ENCODE results near the gene CDKAL1. TPM values are rescaled to one million over a fixed set of nuclear protein-coding genes. Genes with fewer than 3 reads are reported as not detected.

The CDKAL1 gene
- total RNA-seq, 4 donors from 2014 or later = 11.8 to 21.4 (median 13.8) TPM

DNA sequence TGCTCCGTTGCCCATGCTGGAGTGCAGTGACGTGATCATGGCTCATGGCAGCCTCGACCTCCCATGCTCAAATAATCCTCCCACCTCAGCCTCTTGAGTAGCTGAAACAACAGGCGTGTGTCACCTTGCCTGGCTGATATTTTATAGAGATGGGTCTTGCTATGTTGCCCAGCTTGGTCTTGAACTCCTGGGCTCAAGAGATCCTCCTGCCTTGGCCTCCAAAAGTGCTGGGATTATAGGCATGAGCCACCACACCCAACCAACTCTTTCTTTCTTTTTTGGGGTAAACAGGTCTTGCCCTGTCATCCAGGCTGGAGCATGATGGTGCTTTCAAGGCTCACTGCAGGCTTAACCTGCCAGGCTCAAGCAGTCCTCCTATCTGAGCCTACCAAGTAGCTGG lies 266.4 kb downstream of the CDKAL1 start:
- TF ChIP-seq, protein P1, sequence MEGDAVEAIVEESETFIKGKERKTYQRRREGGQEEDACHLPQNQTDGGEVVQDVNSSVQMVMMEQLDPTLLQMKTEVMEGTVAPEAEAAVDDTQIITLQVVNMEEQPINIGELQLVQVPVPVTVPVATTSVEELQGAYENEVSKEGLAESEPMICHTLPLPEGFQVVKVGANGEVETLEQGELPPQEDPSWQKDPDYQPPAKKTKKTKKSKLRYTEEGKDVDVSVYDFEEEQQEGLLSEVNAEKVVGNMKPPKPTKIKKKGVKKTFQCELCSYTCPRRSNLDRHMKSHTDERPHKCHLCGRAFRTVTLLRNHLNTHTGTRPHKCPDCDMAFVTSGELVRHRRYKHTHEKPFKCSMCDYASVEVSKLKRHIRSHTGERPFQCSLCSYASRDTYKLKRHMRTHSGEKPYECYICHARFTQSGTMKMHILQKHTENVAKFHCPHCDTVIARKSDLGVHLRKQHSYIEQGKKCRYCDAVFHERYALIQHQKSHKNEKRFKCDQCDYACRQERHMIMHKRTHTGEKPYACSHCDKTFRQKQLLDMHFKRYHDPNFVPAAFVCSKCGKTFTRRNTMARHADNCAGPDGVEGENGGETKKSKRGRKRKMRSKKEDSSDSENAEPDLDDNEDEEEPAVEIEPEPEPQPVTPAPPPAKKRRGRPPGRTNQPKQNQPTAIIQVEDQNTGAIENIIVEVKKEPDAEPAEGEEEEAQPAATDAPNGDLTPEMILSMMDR (IDR thresholded peaks at IDR 0.05) = no peak
- DNase-seq (ENCODE audit: low spot score) (no peak), ATAC-seq (ENCODE audit: low FRiP score) (no peak)

DNA sequence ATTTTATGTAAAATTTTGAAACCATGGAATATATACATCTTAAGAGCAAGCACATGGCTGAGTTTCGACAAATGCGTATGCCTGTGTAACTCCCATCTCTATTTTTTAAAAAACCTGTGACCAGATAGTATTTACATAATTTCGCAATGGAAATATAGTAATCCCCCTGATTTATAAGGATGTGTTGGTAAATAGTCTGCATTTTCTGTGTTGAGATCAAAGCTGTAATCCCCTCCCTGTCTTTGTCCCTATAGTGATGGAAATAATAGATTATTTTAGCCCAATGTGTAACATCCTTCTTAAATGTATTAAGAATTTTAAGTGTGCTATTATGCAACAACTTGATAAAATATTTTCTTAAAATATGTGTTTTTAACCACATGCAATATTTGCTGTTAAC lies 267.3 kb downstream of the CDKAL1 start:
- TF ChIP-seq, protein P1 (IDR thresholded peaks at IDR 0.05) = no peak
- ATAC-seq (ENCODE audit: low FRiP score) = no peak
- no peak for DNase-seq (ENCODE audit: low spot score)

DNA sequence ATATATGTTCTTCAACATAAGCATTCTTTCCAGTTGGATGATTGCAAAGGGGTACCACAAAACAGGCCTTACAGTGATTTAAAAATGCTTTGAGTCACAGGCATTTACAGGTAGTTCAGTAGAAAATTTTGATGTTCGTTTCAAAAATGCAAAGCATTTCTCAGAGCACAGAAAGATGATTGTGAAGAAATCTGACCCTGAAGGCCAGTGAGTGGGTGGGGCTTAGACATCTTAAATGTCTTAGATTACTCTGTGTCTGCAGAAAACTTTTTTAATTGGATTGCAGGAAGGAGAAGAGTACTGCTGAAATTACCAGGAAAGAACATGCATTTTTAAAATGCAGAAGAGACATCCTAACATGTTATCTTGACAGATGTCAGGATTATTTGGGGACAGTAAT lies 268.3 kb downstream of the CDKAL1 start:
- ATAC-seq (ENCODE audit: low FRiP score) = no peak

DNA sequence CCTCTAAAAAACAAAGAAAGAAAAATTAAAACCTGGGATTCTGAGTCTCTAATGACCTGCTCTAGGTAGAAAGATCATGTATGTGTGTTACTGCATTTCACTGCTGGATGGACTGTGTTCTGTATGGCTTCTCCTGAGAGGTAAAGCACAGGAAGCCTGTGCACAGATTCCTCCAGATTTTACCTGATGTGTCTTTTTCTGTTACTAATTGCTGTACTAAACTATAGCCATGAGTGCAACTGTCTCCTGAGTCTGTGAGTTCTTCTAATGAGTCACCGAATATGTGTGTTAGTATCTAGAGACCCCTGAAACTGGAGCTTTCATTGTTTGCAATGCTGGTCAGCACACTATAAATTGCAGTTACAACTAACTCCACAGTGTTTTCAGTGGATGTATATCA lies 270.8 kb downstream of the CDKAL1 start:
- TF ChIP-seq, protein P1 (IDR thresholded peaks at IDR 0.05) = no peak
- no peak for ATAC-seq (ENCODE audit: low FRiP score)

More for the DNA sequence above, 268.3 kb downstream of the CDKAL1 start:
- TF ChIP-seq, protein P1 (IDR thresholded peaks at IDR 0.05) = no peak
- DNase-seq (ENCODE audit: low spot score) = no peak

DNA sequence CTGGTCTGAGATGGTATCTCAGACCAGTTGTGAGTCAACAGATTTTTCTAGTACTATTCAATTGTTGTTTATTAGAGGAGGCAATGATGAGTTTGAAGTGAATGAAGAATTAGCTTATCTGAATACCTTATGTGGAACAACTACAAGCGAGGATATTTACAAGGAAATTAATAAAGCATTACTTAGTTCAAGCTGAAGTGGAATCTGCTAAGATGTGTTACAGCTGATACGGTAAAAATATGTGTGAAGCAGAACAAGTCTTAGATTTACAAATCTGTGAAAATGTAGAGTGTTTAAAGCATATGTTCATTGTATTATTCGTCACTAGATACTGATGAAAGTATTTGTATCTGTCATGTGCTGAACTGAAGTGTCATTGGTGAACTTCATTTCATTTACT lies 272.4 kb downstream of the CDKAL1 start:
- TF ChIP-seq, protein P1 (IDR thresholded peaks at IDR 0.05) = no peak
- DNase-seq (ENCODE audit: low spot score) (no peak), ATAC-seq (ENCODE audit: low FRiP score) (no peak)

More for the DNA sequence above, 270.8 kb downstream of the CDKAL1 start:
- DNase-seq (ENCODE audit: low spot score) = no peak

DNA sequence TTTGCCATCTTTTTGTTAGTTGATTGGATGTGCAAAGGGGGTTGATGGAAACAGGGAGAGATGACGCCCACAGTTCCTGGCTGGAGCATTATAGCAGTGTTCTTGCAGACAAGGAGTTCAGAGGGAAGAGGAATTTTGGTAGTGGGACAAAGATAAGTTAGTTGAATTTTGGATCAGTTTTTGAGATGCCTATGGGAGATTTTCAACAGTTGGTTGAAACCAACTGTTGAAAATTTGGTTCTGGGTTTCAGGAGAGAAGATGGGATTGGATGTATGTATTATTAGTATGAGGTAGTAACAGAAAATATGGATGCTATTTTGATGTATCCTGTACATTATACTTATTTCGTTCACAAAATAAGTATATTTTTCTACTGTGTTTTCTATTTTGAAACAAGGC lies 274.2 kb downstream of the CDKAL1 start:
- ATAC-seq (ENCODE audit: low FRiP score) (no peak), DNase-seq (ENCODE audit: low spot score) (no peak)
- TF ChIP-seq, protein P1 (IDR thresholded peaks at IDR 0.05) = no peak

DNA sequence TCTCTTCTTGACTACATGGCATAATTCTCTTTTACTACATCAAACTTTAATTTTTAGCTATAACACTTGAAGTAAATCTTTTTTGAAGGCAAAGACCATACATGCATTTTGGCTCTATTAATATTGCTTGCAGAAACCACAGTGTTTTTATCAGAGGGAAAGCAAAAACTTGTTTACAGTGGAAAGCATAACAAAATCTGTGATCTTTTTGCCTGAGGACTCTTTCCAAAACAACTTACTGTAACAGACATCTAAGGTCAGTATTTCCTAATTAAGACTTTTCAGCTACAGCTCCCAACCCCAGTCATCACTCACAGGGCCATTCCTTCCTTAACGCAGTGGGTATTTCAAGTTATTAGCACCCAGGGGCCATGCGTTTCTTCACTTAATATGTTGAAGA lies 274.7 kb downstream of the CDKAL1 start:
- TF ChIP-seq, protein P1 (IDR thresholded peaks at IDR 0.05) = no peak

More for the DNA sequence above, 274.7 kb downstream of the CDKAL1 start:
- DNase-seq (ENCODE audit: low spot score) = no peak
- no peak for ATAC-seq (ENCODE audit: low FRiP score)

Data from omental fat pad (tissue), 4 donors.